ENCODE data around the gene ROPN1L. TPM values are rescaled to one million over a fixed set of nuclear protein-coding genes. Genes with fewer than 3 reads are reported as not detected.

ROPN1L gene
- polyA plus RNA-seq, 1 experiment, result 0.54 TPM

DNA sequence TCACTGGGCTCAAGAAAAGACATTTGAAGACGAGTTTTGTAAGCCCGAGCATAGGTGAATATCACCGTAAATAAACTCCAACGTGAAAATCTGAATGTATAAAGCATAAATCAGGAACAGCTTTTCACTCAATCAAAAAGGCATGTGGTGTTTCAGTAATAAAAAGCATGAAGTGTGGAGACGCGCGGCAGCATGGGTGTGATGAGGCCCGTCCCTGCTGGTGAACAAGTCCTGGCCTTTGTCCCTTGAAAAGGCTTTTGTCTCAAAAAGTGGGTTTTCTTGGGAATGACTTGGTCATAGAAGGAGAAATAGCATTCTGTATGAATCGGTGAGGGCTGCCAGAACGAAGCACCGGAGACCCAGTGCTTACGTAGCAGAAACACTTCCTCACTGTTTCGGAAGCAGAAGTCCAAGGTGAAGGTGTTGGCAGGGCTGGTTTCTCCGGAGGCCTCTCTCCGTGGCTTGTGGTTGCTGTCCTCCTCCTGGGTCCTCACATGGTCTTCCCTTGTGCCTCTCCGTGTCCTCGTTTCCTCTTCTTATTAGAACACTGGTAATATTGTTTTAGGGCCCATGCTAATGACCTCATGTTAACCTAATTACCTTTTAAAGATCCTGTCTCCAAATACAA is 24.9 kb downstream of the ROPN1L start:
- POLR2A ChIA-PET, result no interaction called here
- TF ChIP-seq, protein P1, sequence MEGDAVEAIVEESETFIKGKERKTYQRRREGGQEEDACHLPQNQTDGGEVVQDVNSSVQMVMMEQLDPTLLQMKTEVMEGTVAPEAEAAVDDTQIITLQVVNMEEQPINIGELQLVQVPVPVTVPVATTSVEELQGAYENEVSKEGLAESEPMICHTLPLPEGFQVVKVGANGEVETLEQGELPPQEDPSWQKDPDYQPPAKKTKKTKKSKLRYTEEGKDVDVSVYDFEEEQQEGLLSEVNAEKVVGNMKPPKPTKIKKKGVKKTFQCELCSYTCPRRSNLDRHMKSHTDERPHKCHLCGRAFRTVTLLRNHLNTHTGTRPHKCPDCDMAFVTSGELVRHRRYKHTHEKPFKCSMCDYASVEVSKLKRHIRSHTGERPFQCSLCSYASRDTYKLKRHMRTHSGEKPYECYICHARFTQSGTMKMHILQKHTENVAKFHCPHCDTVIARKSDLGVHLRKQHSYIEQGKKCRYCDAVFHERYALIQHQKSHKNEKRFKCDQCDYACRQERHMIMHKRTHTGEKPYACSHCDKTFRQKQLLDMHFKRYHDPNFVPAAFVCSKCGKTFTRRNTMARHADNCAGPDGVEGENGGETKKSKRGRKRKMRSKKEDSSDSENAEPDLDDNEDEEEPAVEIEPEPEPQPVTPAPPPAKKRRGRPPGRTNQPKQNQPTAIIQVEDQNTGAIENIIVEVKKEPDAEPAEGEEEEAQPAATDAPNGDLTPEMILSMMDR (IDR thresholded peaks at IDR 0.05; ENCODE audit: insufficient read depth, low read depth, low read length), result no peak
- no peaks in the 10 kb centered on the region; the same call in 1 of the 2 replicates for H3K27me3 ChIP-seq (ENCODE audit: control insufficient read depth, insufficient read depth, low read length)
- CTCF ChIA-PET, result interaction anchor here (0.8 to 1.4 kb wide), 2 partner anchors 9 to 99 kb away, joined by 3 to 4 read pairs; no protein-coding TSS in a partner anchor
- no peaks in the 10 kb centered on the region for H3K36me3 ChIP-seq (ENCODE audit: control insufficient read depth, insufficient read depth, low read length)
- no peak for DNase-seq (ENCODE audit: low read depth)
- H3K4me3 ChIP-seq (ENCODE audit: low read depth, low read length), result no peak overlapping the region

DNA sequence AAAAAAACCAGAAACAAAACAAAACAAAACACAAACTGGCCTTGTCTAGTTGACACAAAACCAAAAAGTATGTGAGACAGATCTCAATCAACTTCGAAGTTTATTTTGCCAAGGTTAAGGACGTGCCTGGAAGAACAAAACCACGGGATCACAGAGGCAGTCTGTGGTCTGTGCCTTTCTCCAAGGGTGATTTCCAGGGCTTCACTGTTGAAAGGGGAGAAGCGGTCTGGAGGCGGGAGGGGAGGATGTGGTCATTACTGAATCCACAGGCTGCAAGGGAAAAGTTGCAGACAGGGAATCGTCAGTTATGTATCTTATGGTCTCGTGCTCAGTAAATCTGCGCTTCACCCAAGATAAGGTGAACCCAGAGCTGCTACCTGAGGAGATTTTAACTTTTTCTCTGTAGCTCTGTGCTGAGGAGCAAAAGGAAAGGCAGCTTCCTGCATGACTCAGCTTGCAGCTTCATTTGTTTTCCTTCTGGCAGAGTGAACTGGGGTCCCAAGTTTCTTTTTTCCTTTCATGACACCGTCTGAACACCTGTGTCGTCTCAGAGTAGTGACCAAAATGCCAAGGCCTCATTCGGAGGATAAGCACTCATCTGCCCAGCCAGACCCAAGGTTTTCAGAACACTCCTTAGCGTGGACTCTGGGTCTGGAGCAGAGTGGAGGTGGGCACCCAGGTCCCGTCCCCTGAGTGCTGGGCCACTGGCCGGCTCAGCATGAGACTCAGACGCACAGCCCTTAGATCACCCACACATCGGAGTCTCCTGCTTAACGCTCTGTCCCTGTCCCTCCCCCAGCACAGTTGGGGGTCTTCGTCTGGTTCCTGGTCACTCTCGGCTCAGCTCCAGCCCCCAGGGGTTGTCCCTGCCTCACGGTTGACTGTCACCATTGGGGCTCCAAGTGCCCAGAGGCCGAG is 25.9 kb downstream of the ROPN1L start:
- CTCF ChIA-PET, result interaction anchor here (0.7 kb wide), 2 partner anchors 80 to 160 kb away, joined by 3 to 4 read pairs; no protein-coding TSS in a partner anchor
- DNase-seq (ENCODE audit: low read depth), result no peak
- POLR2A ChIA-PET, result no interaction called here
- TF ChIP-seq, protein P1 (IDR thresholded peaks at IDR 0.05; ENCODE audit: insufficient read depth, low read depth, low read length), result no peak
- Histone ChIP-seq H3K4me3 (ENCODE audit: low read depth, low read length) (no peak overlapping the region), H3K27me3 (ENCODE audit: control insufficient read depth, insufficient read depth, low read length) (no peaks in the 10 kb centered on the region; the same call in 1 of the 2 replicates), H3K36me3 (ENCODE audit: control insufficient read depth, insufficient read depth, low read length) (no peaks in the 10 kb centered on the region)

DNA sequence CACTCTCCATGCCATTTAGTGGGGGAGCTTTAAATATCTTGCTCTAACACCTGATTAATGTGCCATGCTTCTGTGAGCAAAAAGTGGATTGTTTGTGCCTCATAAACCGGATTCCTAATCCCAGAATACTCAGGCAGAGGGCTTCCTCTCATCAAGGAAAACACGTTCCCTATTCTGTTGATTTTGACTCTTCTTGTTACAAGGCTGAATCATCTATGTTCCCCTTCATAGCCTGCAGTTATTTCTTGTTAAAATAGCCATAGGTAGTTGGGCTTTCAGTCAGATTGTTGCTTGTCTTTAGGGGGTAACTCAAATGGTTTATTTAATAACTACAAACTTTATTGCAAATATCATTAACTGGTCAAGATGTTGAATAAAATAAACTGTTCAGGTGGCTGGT is 26.6 kb downstream of the ROPN1L start:
- POLR2A ChIA-PET, result no interaction called here
- TF ChIP-seq, protein P1 (IDR thresholded peaks at IDR 0.05; ENCODE audit: insufficient read depth, low read depth, low read length), result no peak
- CTCF ChIA-PET, result interaction anchor here (0.7 kb wide), 2 partner anchors 79 to 159 kb away, joined by 3 to 4 read pairs; no protein-coding TSS in a partner anchor

DNA sequence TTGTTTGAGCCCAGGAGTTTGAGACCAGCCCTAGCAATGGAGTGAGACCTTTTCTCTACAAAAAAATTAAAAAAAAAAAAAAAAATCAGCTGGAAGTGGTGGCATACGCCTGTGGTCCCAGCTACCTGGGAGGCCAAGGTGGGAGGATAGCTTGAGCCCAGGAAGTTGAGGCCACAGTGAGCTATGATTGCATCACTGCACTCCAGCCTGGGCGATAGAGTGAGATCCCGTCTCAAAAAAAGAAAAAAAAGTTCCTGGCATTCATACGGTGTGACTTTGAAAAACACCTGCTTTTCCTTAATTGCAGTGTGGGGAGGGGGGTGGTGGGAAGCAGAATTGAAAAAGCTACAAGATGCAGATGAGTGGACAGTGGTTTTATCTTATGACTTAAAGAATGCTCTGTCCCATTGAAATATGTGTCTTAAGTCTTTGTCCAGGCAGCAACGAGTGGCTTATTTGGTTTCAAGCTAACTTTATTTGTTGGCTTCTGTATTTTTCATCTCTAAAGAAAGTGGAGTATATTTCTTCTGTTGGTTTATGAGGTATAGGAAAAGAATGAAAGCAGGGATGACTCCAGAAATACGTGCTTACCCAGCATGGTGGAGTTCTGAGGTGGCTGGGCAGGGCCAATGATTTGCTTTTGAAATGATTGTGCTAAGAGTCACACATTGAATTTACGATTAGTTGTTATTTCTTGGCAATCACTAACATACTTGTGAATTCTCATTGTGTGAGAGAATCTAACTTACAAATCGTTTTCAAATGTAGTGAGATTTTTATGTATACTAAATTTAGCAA is 27.8 kb downstream of the ROPN1L start:
- Histone ChIP-seq H3K4me3 (ENCODE audit: low read depth, low read length) (no peak overlapping the region), H3K36me3 (ENCODE audit: control insufficient read depth, insufficient read depth, low read length) (no peaks in the 10 kb centered on the region), H3K27me3 (ENCODE audit: control insufficient read depth, insufficient read depth, low read length) (no peaks in the 10 kb centered on the region)
- DNase-seq (ENCODE audit: low read depth), result peak; percentile 75
- TF ChIP-seq, protein P1 (IDR thresholded peaks at IDR 0.05; ENCODE audit: insufficient read depth, low read depth, low read length), result no peak
- ChIA-PET CTCF (no interaction called here), POLR2A (interaction anchor here (0.6 kb wide), 1 partner anchor 71 kb away, joined by 8 read pairs; no protein-coding TSS in a partner anchor)

More for the DNA sequence above, 26.6 kb downstream of the ROPN1L start:
- no peak overlapping the region for H3K4me3 ChIP-seq (ENCODE audit: low read depth, low read length)
- H3K36me3 ChIP-seq (ENCODE audit: control insufficient read depth, insufficient read depth, low read length), result no peaks in the 10 kb centered on the region
- no peaks in the 10 kb centered on the region; the same call in 1 of the 2 replicates for H3K27me3 ChIP-seq (ENCODE audit: control insufficient read depth, insufficient read depth, low read length)
- no peak for DNase-seq (ENCODE audit: low read depth)

Data from BJ (cell line).